COR-L47 (cell line): ENCODE measurements around the gene ARFGAP2.

Source experiments
- DNase-seq: peaks from one replicate; lab custom pipeline; 2025; lab: John Stamatoyannopoulos, UW

Gene ARFGAP2

DNA sequence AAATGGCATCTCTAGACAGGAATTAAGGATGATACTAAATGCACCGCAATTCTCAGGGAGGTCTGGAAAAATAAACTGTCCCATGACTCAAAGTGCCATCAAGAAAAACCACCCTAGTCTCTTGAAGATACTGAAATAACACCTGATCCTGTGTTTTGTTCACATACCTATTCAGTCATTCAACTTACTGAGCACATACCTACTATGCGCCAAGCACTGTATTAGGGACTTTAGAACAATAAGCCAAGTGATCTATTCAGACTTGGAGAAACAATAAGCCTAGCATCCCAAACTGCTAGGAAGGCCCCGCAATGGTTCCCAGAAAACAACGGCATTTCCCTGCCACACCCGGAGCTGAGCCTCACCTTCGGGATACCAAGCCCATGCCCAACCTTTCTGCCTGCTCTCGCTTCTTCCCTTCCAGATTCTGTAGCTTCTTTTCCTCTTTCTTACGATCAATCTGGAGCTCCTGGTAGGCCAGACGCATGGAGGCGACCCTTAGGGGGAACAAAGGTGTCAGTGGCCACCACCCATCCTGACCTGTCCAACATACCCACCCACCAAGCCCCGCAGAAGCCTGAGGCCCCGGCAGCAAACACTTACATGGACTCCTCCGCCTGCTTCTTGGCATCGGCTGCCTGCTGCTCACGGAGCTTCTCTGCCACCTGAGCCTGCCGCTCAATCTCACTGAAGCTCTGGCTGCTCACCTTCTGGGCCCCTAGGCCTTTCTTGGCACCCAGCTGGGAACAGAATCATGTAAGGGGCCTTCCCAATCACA, 5.4 kb downstream of the ARFGAP2 start:
- DNase-seq: no peak

DNA sequence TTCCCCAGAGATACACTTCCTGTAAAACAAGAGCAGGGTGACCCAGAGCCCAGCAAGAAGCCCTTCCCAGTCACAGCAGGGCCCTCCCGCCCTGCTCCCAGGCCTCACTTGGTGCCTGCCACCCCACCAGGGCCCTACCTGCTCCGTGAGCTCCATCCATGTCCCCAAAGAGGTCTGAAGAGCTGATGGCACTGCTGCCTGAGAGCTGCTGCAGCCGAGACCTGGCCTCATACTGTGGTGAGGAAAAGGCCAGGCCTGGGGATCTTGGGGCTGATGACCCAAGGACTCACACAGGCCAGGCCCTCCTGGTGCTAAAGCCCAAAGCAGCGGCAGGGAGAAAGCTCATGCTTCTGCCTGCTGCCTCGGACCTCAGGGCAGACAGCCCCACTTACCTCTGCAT, 10.3 kb downstream of the ARFGAP2 start:
- DNase-seq: no peak

DNA sequence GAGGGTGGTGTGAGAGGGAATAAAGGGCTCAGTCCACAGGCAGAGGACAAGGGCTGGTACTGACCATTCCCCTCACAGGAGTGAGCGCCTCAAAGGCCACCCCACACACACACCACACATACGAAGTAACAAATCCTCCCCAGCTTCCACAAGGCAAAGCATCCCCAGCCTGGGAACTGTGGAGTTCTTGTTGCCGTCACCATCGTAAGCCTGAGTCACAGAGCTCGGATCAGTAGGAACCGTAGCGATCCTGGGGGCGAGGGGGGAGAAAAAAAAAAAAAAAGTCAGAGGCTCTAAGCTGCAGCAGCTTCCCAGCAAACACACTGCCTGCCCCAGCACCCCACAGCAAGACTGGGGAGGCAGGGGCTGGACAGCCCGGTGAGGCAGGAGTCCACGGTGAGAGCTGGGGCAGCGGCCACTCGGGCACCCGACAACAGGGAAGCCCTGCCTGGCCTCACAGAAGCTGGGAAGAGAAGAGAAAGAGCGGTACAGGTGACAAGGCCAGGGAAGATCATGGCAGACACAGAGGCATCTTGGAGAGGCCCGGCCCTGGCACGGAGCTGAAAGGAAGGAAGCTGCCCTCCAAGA, 11.3 kb downstream of the ARFGAP2 start:
- no peak for DNase-seq

DNA sequence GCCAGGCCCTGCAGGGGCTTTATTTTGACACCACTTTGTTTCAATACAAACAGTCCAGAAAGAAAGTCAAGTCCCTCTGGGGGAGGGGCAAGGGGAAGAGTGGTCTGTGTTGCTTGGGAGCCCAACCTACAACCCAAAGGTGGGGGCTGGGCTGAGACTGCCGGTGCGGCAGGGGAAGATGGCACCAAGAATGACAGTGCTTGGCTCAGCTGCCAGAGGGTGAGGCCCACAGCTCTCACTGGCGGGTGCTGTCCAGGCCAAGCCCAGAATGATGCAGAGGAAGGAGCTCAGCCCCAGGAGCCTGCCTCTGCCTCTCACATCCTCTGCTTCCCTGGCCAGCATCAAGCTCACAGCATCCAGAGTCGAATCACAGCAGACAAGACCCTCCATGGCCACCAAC, 12.4 kb downstream of the ARFGAP2 start:
- no peak for DNase-seq

DNA sequence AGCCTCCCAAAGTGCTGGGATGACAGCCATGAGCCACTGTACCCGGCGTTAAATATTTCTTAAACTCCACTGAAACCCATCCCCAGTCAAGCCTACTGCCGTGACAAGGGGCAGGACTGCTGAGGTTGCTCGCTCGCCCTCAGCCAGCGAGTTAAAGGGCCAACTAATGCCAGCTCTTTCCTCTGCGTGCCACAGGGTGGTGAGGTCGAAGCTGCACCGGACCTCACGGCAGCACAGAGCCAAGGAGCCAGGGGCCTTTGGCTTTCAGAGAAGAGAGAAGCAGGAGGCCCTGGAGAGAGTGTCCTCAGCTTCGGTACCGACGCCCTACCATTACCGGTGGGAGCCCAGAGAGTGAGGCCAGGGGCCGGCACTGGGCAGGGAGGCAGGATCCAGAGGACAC, 12.8 kb downstream of the ARFGAP2 start:
- DNase-seq: no peak

DNA sequence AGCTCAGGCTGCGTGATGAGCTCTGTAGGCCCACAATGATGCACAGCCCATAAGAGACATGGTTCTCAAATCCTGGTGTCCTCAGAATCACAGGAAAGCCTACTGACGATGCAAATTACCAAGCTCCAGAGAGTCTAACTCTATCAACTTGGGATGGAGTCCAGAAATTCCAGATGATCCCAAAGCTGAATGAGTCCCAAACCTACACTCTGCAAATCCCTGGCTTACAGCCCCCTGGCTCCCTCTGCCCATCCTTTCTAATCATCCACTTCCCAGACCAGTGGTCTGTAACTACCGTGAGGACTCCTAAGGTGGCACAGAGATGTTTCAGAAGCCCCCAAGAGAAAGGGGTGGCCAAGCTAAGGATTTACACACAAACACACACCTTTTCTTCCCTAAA, 13.5 kb downstream of the ARFGAP2 start:
- no peak for DNase-seq

DNA sequence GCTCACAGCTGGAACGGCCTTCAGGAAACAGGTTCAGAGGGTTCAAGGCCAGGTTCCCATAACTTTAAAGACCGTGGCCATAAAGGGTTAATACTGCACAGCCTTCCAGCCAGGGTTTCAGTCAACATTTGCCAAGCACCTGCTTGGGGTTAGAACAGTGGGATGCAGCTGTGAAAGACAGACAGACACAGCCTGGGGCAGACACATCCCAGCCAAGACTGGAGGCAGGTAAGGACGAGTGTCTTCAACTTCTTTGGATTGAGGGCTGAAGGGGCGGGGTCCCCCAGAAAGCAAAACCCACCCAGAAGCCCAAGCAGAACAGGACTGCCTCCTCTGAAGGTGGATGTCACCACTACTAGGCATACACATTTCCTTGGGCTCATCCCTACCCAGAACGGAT, 14.3 kb downstream of the ARFGAP2 start:
- no peak for DNase-seq

DNA sequence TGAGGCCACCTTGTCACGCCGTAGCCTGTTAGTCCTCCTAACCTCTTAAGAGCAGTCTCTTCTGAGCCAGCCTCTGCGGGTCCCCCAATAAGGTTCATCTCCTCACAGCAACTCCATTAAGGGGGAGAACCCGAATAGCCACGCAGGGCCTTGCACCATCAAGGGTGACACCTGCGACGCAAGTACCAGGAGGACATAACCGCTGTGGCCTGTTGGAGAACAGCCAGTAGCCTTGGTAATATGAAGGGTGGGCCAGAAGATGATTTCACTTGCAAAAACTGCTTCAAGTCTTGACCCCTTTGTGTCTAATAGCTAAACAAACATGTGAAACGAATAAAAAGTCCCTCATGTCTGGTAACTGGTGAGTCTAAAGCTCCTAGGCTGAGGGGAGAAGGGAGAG, 14.8 kb downstream of the ARFGAP2 start:
- DNase-seq: no peak

DNA sequence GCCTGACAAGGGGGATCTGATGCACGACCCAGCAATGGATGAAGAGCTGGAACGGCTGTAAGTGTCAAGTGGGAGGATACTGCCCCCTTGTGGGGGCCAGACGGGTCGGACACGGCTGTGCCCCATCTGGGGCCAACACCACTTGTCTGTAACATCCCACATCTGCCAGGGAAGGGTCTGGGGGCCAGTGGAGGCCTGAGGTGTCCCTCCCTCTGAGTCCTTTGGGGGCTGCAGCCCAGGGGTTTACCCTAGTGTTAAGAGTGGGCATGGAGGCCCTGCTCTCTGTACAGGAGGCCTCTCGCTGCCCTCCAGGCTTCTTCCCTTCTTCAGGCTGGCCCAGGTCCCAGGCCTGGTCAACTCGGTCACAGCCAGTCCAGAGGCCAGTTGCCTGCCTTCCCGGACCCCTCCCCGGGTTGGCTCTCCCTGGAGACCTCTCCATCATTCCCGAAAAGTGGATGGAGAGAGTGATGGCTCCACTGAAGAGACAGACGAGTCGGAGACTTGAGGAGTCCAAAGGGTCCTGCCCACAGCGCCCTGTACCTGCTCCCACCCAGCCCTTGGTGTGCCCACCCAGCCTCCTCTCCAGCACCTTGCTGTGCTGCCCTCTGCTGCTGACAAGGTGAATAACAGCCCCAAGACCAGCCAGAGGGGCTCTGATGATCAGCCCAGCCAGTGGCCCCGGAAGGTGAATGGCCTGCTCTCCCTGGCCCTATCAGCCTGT, 15.4 kb downstream of the ARFGAP2 start:
- DNase-seq: peak; percentile 40

DNA sequence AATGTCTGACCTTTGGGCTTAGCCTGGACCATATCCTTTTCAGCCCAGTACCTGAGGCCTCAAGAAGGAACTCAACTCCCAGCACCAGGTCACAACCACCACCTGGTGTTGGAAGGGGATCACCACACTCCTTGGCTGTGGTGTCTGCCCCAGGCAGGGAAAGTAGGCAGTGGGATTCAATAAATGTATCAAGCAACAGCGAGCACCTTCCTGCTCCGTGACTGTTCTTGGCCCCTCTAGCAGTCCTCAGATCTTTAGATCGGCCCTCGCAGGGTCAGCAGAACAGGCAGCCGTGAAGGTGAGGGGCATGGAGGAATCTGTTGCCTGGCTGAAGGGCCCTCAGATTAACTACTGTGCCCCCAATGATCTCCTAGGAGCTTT, 15.9 kb downstream of the ARFGAP2 start:
- DNase-seq: no peak

DNA sequence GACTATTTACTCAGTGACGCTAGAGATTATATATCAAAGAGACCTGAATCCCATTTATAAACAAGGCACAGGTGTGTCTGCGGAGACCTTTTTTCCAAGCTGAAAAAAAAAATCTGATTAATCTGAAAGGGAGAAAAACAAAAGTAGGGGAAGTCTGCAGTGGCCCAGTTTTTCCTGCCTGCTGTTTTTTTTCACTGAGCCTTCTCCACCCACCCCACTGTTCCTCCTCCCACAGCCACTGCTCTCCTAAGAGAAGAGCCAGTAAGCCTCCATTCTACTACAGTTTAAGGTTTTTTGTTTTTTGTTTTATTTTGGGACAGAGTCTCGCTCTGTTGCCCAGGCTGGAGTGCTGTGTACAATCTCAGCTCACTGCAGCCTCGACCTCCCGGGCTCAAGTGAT, 18.4 kb downstream of the ARFGAP2 start:
- DNase-seq: no peak

DNA sequence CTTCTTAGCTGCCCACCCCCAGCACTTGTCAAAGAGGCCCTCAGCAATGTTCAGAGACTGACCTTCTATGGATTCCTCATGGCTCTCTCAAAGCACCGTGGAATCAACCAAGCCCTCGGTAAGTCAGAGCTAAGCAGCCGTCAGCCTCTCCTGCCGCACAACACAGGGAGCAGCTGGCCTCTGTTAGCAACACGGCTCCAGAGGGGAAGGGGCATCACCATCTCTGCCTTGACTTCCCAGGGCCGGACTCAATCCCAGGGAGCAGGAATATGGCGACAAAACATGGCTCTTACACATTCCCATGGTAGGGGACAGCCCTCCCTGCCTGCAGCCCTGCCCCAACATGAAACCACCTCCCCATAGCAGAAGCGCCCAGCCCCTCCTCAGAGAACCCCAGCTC, 18.9 kb downstream of the ARFGAP2 start:
- no peak for DNase-seq

DNA sequence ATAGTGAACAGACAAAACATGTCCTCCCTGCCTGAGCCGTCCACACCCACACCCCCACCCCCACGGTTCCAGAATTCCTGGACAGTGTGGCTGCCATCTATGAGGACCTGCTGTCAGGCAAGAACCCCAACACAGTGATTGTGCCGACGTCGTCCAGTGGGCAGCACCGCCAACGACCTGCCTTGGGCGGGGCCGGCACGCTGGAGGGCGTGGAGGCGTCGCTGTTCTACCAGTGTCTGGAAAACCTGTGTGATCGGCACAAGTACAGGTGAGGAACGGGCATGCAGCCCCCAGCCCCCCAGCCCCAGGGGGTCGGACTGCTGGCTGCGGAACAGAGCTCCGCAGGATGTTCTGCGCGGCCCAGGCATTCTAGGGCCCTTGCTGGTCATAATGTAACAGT, 19.7 kb downstream of the ARFGAP2 start:
- no peak for DNase-seq

DNA sequence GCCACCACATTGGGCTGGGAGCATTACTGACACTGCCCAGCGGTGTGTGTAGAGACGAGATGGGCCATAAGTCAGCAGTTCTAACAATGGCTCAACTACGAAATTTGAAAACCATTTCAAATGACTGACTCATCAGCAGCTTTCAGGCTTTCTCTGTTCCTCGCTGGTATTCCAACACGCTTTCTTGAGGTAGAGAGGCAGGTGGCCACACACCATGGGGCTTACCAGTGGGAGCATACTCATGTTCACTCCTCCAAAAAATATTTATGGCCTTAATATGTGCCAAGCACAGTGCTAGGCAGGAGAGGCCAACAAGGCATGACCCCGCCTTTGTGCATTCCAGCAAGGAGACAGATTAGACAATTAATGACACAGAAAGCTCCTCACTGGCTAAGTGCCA, 20.3 kb downstream of the ARFGAP2 start:
- no peak for DNase-seq

DNA sequence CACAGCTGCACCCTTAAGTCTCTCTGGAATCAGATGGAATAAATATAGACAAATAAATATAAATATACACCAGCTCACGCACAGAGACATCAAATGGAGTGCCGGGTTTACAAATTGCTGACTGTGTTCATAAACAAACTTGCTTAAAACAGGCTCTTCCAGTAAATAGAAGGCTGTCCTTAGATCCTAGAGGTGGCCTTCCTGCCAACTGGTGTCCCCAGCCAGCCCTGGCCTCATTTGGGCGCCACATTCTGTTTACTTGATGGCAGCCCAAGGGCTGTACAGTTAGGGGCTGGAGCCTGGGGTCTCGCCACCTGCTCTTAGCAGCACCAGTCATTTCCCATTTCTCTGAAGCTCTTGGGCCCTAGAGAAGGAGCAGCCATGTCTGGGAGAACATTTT, 20.8 kb downstream of the ARFGAP2 start:
- DNase-seq: no peak

DNA sequence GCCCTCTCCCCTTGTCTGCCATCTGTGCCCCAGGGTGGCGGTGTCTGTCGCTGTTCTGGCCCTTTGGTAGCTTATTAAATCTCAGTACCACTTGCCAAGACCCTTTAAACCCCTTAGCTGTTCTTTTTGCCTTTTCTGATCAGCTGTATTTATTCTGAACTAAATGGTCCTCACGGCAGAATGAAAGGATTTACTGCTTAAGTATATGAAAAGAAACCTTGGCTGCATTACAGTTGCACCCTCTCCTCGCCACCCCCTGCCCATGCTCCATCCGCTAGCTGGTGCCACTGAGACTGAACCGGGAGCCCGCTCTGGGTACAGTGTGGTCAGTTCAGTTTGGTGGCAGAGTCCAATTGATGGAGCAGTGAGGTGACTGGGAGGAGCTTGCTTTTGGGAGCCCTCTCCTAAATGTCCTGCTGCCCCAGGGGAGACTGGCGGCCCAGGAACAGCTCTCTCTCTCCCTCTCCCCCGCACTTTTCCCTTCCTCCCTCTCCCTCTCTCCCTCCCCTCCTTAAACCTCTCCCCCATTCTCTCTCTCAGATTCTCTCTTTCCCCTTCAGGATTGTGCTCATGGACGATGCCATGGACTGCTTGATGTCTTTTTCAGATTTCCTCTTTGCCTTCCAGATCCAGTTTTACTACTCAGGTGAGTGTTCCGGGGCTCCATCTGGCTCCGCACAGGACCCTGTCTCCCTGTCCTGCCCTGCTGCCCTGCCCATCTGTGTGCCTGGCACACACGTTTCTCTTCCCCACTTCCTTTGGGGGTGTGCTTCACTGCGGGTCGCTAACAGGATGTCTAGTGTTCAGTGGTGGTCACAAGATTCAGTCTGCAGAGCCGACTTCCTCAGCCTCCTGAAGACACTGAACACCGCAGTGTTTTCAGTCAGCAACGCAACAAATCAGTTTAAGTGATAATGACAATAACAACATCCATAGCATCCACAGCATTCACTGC, 21.8 kb downstream of the ARFGAP2 start:
- DNase-seq: no peak

DNA sequence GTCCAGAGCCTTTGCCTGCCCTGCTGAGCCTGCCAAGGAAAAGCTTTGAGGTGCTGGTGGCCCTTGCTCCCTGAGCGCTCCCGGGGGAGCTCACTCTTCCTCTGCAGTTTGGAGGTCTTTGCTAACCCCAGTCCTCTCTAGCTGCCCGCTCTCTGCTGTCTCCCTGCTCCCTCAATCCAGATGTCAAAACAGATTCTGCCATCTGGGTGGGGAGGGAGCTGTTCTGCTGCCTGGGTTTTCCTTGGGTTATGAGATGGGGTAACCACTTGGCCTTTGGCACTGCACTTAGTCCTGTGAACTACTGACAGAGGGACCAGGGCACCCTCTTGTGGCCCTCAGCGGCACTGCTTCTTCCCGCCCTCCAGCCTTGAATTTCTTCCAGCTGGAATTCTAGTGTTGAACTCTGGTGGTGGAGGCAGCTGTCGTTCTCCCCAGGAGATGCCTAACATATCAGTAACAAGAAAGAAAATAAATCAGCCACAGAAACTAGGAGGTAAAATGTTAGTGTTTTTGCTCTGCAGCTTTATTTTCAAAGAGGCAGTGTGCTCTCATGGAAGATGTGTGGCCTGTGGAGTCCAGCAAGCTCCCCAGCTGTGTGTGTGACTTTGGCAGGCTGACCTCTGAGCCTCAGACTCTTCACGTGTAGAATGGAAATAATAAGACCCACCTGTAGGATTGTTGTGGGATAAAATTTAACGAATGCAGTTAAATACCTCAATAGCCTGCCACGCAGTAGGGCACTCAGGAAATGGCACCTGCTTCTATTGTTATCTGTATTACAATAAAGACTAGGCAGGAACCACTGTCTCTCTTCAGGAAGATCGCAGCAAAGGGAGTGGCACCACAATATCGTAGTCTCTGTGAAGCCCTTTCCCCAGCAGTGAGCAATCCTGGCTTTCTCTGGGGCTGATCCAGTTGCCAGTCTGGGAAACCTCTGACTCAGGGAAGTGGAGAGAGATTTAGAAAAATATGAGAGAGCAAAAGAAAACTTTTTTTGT, 23.4 kb downstream of the ARFGAP2 start:
- peak; percentile 81 for DNase-seq

DNA sequence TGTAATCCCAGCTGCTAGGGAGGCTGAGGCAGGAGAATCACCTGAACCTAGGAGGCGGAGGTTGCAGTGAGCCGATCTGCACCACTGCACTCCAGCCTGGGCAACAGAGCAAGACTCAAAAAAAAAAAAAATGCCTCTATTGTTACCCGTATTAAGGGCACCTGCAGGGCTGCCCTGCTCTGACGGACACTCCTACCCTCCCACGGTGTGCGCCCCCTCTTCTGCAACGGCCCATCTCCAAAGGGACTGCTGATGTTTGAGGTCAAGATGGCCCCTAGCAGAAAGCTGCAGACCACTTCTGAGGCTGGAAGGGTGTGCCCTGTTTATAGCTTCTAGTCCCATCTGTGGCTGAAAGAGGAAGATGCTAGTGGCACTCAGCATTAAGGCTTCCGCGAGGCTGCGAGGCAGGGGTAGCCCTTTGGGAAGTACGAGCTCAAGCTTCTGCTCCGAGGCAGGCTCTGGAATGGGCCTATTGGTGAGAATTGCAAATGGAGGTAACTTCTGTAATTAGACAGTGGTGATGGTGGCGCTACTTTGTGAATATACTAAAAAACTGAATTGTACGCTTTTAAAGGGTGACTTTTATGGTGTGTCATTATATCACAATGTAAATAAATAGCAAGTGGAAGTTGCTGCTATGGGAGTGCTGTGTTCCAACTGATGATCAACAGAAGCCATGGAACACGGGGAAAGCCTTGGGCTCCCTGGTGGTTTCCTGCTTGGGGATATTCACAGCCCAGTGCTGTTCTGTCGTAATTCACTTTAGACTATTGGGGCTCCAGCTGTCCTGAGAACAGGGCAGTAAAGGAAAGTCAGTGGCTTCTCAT, 24.3 kb downstream of the ARFGAP2 start:
- no peak for DNase-seq

DNA sequence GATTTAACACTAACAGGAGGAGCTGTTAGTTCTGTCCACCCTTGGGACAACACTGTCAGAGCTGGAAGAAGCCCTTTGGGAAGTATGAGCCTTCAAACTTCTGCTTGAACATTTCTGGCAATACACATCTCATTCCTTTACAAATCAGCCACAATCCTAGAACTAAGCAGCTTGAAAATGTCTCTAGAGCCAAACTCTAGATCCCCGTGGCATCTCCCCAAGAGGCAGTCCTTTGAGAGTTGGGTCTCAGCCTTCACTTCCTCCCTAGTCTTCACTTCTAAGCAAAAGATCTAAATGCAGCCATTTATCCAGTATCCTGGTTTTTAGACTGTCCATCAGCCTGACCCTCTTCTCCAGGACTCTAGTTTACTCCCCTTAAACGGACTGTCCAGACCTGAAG, 26.9 kb downstream of the ARFGAP2 start:
- no peak for DNase-seq

DNA sequence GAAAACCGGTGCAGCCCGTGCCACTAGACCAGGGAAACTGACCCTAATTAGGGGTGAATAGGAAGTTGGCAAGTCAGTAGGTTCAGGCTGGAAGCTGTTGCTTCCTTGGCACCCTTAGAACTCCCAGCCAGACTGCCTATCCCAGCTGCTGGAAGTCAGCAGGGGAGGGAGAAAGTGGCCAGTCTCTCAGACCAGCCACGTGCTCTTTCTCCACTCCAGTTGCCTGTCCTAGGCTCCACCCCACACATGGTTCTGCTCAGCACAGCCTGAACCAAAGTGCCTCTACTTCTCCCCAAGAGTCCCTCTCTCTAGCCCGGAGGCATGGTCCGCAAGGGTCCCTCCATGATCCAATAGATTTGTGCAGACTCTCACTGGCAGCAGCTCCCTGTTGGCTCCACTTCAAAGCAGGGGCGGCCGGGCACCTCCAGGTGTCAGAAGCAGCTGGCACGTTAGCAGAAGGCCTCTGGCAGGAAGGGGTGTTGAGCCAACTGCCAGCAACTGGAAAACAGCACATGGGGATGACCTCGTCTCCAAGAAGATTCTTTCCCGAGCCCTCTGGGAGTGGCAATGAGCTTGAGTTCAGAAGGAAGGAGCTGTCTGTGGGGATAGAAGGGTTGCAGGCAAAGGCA, 27.7 kb downstream of the ARFGAP2 start:
- peak; percentile 69 for DNase-seq
